Prostate gland (tissue), 2 donors: ENCODE data around the gene CFAP126.

Source experiments
- POLR2A ChIP-seq: fragments of 450-650 bp; IDR thresholded peaks from one replicate; pipeline ENCODE4 v1.6.1; 2016; ENCODE audit warnings: antibody characterized with exemption, mild to moderate bottlenecking
- POLR2AphosphoS5 ChIP-seq: sonication (generic); formaldehyde crosslinking; IDR thresholded peaks from one replicate; pipeline ENCODE4 v1.6.1; 2017; ENCODE audit warnings: antibody characterized with exemption
- TF ChIP-seq, protein P1 (sequence below), 4 experiments: fragments of 200-600 bp in 2 of 4; fragments of 450-650 bp in 2 of 4; sonication (generic) in 2 of 4; IDR thresholded peaks; 1 replicate in 3 of 4; 2 replicates in 1 of 4; pipeline ENCODE4 v1.5.1; 2016 to 2019; ENCODE audit warnings: antibody characterized with exemption in 4 of 4, mild to moderate bottlenecking in 2 of 4, moderate library complexity in 2 of 4

DNA sequence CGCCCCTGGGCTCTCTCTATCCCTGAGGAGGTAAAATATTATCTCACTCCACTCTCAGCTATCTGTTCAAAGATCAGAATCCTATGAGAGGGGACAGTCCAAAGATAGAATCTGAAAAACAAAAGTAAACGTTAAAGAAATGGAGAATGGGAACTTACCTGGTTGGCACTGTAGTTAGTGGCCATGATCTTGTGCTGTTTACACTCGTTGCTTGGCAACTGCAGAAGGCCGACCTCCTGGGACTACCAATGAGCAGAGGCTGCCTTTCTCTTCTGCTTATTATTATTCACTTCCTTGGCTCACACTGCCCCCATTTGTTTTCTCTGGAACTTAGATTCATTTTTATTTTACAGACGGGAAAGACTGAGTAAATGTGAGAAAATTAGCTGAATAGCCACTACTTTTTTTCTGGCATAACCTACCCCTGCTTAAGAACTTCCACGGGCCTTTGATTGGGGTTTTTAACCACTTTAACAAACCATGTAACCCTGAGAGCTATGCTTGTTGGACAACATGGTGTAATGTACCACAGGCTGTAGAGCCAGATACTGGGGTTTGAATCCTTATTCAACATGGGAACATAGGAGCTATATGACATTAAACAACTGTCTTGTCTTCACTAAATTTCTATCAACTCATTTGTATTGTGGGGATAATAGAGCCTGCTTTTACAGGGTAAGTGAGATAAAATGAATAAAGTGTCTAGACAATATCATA is at the start of gene CFAP126:
- TF ChIP-seq, protein P1, sequence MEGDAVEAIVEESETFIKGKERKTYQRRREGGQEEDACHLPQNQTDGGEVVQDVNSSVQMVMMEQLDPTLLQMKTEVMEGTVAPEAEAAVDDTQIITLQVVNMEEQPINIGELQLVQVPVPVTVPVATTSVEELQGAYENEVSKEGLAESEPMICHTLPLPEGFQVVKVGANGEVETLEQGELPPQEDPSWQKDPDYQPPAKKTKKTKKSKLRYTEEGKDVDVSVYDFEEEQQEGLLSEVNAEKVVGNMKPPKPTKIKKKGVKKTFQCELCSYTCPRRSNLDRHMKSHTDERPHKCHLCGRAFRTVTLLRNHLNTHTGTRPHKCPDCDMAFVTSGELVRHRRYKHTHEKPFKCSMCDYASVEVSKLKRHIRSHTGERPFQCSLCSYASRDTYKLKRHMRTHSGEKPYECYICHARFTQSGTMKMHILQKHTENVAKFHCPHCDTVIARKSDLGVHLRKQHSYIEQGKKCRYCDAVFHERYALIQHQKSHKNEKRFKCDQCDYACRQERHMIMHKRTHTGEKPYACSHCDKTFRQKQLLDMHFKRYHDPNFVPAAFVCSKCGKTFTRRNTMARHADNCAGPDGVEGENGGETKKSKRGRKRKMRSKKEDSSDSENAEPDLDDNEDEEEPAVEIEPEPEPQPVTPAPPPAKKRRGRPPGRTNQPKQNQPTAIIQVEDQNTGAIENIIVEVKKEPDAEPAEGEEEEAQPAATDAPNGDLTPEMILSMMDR (IDR thresholded peaks at IDR 0.05), result peak in 2 of 4 experiments; percentile 31 to 35
- TF ChIP-seq POLR2A (no peak), POLR2AphosphoS5 (peak; percentile 70)
